ENCODE data around the gene CHAMP1.

The CHAMP1 gene

GRCh38 chr13:114298866-114299265 lies 15.4 kb upstream of the CHAMP1 start:
- DNase-seq (ENCODE audit: low read depth), result no peak

- no peak for DNase-seq (ENCODE audit: low read depth)
Measured at GRCh38 chr13:114299604-114300305, 14.5 kb upstream of the CHAMP1 start.

GRCh38 chr13:114303700-114304327 lies 10.5 kb upstream of the CHAMP1 start:
- DNase-seq (ENCODE audit: low read depth), result no peak

GRCh38 chr13:114304346-114305034 lies 9.8 kb upstream of the CHAMP1 start:
- DNase-seq (ENCODE audit: low read depth), result no peak

GRCh38 chr13:114309086-114309485 lies 5.2 kb upstream of the CHAMP1 start:
- DNase-seq (ENCODE audit: low read depth), result no peak

GRCh38 chr13:114309806-114310410 lies 4.4 kb upstream of the CHAMP1 start:
- no peak for DNase-seq (ENCODE audit: low read depth)

- no peak for DNase-seq (ENCODE audit: low read depth)
Measured at GRCh38 chr13:114310956-114311355, 3.3 kb upstream of the CHAMP1 start.

GRCh38 chr13:114311387-114311786 lies 2.9 kb upstream of the CHAMP1 start:
- no peak for DNase-seq (ENCODE audit: low read depth)

GRCh38 chr13:114311908-114312307 lies 2.4 kb upstream of the CHAMP1 start:
- no peak for DNase-seq (ENCODE audit: low read depth)

- no peak for DNase-seq (ENCODE audit: low read depth)
Measured at GRCh38 chr13:114313061-114313860, 1.0 kb upstream of the CHAMP1 start.

- DNase-seq (ENCODE audit: low read depth), result no peak
Measured at GRCh38 chr13:114315074-114315785, 927 bp downstream of the CHAMP1 start.

GRCh38 chr13:114318624-114319023 lies 4.3 kb downstream of the CHAMP1 start:
- no peak for DNase-seq (ENCODE audit: low read depth)

- no peak for DNase-seq (ENCODE audit: low read depth)
Measured at GRCh38 chr13:114319441-114319913, 5.2 kb downstream of the CHAMP1 start.

GRCh38 chr13:114320065-114320464 lies 5.8 kb downstream of the CHAMP1 start:
- no peak for DNase-seq (ENCODE audit: low read depth)

- no peak for DNase-seq (ENCODE audit: low read depth)
Measured at GRCh38 chr13:114321256-114321655, 7.0 kb downstream of the CHAMP1 start.

- no peak for DNase-seq (ENCODE audit: low read depth)
Measured at GRCh38 chr13:114323349-114323748, 9.0 kb downstream of the CHAMP1 start.

- DNase-seq (ENCODE audit: low read depth), result no peak
Measured at GRCh38 chr13:114324334-114324733, 10.0 kb downstream of the CHAMP1 start.

- no peak for DNase-seq (ENCODE audit: low read depth)
Measured at GRCh38 chr13:114325729-114326128, 11.4 kb downstream of the CHAMP1 start.

- no peak for DNase-seq (ENCODE audit: low read depth)
Measured at GRCh38 chr13:114328034-114328433, 13.7 kb downstream of the CHAMP1 start.

- DNase-seq (ENCODE audit: low read depth), result no peak
Measured at GRCh38 chr13:114328595-114328994, 14.3 kb downstream of the CHAMP1 start.

- DNase-seq (ENCODE audit: low read depth), result no peak
Measured at GRCh38 chr13:114330086-114330485, 15.8 kb downstream of the CHAMP1 start.
